CD4-positive, alpha-beta T cell treated with Interleukin-17A for 4 hours (primary cell): ENCODE results near the gene PLA2G5.

Experiments used
- DNase-seq: peaks from one replicate; pipeline ENCODE4 v3.0.0-alpha.2; 2020; ENCODE audit warnings: mixed read lengths

PLA2G5 gene

GRCh38 chr1:20070357-20070756, 363 bp downstream of the PLA2G5 start:
- DNase-seq, result no peak

DNA sequence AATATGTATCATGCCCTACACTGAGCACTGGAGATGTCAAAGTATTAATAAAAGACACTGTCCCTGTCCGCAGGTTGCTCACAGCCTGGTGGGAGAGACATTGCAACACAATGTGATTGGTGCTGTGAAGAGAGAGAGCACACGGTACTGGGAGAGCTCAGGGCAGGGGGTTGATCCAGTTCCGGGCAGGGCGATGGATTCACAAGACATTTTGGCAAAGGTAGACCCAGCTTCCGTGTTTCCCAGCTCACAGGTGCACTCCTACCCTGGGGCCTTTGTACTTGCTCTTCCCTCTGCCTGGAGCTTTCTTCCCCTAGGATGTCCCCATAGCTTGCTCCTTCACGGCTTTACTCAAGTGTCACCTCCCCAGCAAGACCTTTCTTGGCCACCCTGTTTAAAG, 1.4 kb downstream of the PLA2G5 start:
- DNase-seq, result no peak

GRCh38 chr1:20072771-20073170, 2.8 kb downstream of the PLA2G5 start:
- DNase-seq, result no peak

DNA sequence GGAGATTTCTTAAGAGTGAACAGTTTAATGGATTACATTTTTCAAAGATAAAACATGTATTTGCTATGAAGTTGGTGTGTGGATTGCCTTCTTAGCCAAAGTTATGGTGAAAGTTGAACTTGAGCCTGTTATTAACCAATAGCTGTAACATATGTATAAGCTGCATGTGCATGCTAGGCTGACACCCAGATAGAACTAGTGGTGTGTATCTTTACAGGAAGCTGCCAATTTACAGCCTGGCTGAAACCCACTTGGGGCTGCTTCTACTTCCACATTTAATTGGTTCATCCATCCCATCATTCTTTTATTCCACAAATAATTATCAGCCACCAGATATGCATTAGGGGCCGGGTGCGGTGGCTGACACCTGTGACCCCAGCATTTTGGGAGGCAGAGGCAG, 3.3 kb downstream of the PLA2G5 start:
- DNase-seq, result no peak

DNA sequence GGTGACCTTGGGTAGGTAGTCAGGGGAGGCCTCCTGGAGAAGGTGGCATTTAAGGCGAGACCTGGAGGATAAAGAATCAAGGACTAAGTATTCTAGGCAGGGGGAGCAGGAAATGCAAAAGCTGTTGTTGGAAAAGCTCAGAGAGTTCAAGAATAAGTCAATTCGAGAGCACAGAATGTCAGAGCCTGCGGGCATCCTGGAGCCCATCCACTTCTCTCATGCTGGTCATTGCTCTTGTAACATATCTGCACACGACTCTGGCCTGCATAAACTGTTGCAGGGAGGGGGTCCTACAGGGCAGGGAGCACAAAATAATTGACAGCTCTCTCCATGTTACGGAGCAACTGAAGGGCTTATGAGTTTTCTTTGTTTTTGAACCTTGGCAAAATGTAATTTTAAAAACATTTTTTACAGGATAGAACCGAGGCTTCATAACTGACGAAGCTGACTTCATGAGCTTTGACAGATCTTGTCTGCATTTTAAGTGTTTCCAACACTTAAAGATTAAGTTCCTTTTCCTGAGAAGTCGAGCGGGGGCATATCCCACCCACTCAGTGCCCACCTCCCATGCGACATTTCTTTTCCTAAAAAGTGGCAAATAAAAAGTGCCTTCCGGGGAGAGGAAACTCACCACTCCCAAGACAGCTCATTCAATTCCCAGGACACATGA, 4.2 kb downstream of the PLA2G5 start:
- DNase-seq, result no peak

DNA sequence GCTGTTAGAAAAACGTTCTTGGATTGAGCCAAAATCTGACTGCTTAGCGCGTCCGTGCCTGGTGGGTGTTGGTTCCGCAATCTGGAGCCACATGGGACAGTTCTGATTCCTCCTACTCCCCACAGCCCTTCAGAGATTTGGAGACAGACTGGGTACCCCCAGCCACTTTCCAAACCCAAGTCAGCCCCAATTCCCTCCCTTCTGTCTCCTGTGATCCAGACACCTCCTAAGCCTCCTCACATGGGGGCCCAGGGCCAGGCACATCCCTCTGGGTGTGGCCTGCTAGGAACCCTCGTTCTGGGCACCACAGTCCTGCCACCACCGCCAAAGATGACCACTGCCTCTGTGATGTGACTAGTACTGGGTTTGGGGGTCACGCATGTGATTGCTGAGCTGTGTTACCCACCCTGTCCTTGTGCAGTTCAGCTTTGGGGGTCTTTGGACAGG, 4.8 kb downstream of the PLA2G5 start:
- DNase-seq, result no peak

- DNase-seq, result no peak
Measured at GRCh38 chr1:20075345-20075744, 5.4 kb downstream of the PLA2G5 start.

DNA sequence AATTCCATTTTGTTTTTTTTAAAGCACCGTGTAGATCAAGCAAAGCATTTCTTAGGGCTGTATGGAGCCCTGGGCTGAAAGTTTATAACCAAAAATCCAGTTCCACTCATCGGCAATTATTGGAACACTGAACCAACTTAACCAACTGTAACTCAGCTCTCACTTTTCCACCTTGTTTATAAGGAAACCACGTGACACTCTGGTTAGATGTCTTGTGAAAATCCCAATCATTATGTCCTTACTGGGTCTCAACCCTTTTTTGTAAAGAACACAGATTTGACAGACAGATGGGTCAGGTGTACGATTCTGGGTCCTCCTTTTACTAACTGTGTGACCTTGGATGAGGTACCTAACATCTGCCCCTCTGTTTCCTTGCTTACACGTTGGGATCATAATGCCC, 6.2 kb downstream of the PLA2G5 start:
- DNase-seq, result no peak

GRCh38 chr1:20076710-20077461, 6.9 kb downstream of the PLA2G5 start:
- no peak for DNase-seq

- DNase-seq, result no peak
Measured at GRCh38 chr1:20078171-20078651, 8.2 kb downstream of the PLA2G5 start.

DNA sequence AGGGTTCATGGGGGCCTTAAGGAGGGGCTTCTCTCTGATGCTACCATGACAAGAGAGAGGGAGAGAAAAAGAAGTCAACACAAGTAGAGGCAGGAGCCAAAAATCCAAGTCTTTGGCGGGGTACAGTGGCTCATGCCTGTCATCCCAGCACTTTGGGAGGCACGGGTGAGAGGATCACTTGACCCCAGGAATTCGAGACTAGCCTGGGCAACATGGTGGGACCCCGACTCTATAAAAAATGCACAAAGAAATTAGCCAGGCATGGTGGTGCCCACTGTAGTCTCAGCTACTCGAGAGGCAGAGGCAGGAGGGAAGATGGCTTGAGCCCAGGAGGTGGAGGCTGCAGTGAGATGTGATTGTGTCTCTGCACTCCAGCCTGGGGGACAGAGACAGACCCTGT, 8.7 kb downstream of the PLA2G5 start:
- DNase-seq, result no peak

DNA sequence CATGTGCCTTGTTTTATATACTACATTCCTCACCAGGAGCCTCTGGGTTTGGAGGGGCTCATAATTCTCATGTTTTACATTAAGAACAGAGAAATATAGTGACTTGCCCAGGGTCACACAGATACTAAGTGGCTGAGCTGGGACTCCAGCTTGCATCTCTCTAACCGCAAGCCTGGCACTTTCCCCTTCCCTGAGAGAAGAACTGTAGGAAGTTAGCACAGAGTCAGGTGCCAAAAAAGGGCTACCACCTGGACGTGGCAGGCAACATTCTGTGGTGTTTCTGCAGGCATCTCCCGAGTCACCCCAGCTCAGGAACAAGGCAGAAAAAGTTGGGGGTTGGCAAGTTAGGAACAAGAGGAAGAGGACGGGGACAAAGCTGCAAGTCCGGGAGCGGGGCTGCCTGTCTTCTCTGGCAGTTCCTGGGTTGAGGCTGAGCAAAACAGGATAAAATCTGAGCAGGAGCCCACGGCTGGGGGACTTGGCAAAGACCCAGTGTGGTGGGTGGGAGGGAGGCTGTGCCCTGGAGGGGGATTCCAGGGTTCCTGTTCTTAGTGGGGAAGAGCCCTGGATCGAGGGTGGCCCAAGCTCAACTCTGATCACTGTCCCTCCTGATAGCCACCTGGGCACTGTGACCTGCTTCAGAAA, 9.8 kb downstream of the PLA2G5 start:
- DNase-seq, result no peak

DNA sequence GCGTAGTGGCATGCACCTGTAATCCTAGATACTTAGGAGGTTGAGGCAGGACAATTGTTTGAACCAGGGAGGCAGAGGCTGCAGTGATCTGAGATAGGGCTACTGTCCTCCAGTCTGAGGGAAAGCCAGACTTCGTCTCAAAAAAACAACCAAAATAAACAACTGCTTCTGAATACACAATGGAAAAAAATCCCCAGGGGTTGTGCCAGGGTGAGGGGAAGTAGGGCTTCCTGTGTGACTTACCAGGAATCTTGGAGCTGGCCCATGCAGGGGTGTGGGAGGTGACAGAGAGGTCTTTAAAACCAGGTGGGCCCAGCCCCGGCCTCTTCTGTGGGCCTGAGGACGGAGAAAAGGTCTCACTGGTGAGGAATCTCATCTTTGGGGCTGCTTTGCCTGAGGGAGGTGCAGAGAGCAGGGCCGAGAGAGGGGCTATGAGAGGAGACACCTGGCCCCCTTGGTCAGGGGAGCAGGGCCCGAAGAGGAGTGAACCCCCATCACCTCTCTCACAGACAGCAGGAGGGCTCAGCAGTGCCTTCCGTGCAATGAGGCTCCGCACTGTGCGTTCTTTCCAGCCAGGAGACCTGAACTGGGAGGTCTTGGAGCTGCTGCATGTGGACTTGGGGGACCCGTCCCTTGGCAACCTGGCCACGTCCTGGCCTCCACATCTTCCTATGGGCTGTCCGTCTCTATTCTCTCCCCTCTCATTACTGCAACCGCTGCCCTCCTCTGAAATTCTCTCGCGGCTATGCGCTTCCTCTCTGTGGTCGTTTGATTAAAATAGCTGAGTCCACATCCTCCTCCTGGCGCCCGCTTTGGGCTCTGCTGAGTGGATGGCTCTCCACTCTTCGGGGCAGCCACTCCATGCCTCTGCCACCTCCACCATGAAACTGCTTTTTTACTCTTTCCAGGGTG, 10.7 kb downstream of the PLA2G5 start:
- peak; percentile 4 for DNase-seq

GRCh38 chr1:20081353-20081810, 11.4 kb downstream of the PLA2G5 start:
- no peak for DNase-seq

- DNase-seq, result no peak
Measured at GRCh38 chr1:20082772-20083171, 12.8 kb downstream of the PLA2G5 start.

DNA sequence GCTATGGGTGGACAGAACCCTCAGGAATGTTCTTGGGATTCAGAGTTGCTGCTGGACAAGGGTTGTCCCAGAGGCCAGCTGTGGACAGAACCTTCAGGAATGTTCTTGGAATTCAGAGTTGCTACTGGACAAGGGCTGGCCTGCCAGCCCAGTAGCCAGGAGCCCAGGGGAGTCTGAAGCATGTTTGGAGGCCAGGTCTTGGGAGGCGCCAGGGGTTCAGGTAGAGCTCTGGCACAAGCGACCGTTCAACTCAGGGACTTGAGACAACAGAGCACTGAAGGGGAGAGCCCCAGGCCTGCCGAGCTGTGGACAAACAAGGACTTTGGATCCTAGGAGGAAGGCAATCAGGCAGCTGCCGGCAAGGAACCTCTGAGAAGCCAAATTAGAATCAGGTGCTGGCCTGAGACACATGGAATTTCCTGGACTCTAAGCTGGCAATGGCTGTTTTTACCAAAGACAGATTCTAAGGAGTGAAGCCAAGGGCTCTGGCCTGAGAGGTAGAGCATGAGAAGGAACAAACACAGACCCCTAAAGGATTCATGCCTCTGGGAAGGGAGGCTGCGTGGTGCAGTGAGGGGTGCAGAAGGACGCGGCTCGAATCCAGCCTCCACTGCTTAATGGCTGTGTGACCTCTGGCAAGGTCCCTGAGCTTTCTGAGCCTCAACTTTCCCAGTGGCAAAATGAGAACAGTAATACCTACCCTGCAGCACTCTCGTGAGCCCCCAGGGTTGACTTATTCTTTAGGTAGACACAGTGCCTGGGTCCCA, 13.4 kb downstream of the PLA2G5 start:
- no peak for DNase-seq

- no peak for DNase-seq
Measured at GRCh38 chr1:20086800-20087199, 16.8 kb downstream of the PLA2G5 start.

DNA sequence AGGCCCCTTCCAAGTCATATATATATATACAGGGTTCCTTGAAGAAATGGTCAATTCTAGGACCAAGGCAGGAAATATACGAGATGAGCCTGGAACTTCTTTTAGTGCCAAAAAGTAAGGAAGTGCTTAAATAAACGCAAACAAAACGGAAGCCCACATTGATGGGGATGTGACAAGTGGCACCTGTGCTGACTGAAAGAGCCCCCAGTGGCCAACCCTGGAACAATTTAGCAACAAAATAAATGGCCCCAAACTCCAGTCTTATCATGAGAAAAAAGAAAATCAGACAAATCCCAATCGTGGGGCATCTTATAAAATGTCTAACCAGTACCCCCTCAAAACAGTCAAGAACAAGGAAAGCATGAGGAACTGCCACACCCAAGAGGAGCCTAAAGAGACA, 17.7 kb downstream of the PLA2G5 start:
- DNase-seq, result no peak

DNA sequence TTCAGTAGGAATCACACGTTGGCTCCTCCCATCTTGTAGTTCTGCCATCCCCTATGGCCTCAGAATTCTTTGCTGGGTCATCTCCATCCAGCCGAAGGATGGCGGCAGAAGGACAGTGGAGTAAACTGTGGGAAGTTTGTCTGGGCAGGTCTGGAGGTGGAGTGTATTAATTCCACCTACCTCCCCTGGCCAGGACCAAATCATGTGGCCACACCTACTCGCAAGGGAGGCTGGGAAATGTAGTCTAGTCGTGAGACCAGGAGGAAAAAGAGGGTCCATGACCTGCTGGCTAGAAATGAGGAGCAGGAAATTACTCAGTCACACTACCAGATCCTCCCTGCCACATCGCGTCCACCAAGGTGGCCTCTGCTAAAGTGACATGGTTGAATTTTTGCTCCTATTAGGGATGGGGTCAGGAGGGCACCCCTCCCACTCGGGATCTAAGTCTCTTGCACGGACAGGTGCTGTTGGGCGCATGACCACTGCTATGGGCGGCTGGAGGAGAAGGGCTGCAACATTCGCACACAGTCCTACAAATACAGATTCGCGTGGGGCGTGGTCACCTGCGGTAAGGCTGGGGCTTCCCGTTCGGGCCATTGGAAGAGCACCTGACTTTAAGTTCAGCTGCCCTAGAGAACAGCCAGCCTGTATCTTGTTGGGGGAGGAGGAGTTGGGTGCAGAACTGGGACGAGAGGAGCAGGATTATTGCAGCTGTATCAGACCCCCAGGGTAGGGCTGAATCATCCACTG, 19.5 kb downstream of the PLA2G5 start:
- no peak for DNase-seq

- no peak for DNase-seq
Measured at GRCh38 chr1:20090119-20090518, 20.1 kb downstream of the PLA2G5 start.

GRCh38 chr1:20090641-20091040, 20.6 kb downstream of the PLA2G5 start:
- DNase-seq, result no peak
